Neural cell (in vitro differentiated cells): ENCODE results near the gene KYAT1. TPM values are rescaled to one million over a fixed set of nuclear protein-coding genes. Genes with fewer than 3 reads are reported as not detected.

Experiments
- H2AFZ ChIP-seq: fragments of 200-600, 300-800 bp; sonication (generic), shearing (Covaris generic); 2 replicates; pipeline ENCODE4 v1.6.0; 2014; ENCODE audit warnings: low read depth, mild to moderate bottlenecking, antibody characterized with exemption, low read length, moderate library complexity
- H3F3A ChIP-seq: fragments of 200-600 bp; shearing (Covaris generic); 2 replicates; pipeline ENCODE4 v1.6.1; 2016; ENCODE audit warnings: mild to moderate bottlenecking, moderate library complexity, mixed read lengths, antibody characterized with exemption, low read length; ENCODE audit not compliant: insufficient read depth, poor library complexity, severe bottlenecking
- H3K27ac ChIP-seq: fragments of 200-600, 300-800 bp; sonication (generic), shearing (Covaris generic); 2 replicates; pipeline ENCODE4 v1.5.1; 2014; ENCODE audit warnings: mild to moderate bottlenecking, low read length, moderate library complexity
- H3K27me3 ChIP-seq: fragments of 300-800, 200-600 bp; sonication (generic), shearing (Covaris generic); 2 replicates; pipeline ENCODE4 v1.6.0; 2014; ENCODE audit warnings: mild to moderate bottlenecking, low read depth, low read length, moderate library complexity; ENCODE audit not compliant: insufficient read depth
- H3K36me3 ChIP-seq: fragments of 300-800, 200-600 bp; sonication (generic), shearing (Covaris generic); 2 replicates; pipeline ENCODE4 v1.5.1; 2014; ENCODE audit warnings: mild to moderate bottlenecking, antibody characterized with exemption, low read length, moderate library complexity; ENCODE audit not compliant: insufficient read depth
- H3K4me2 ChIP-seq: fragments of 300-800, 200-600 bp; sonication (generic), shearing (Covaris generic); 2 replicates; pipeline ENCODE4 v1.6.0; 2014; ENCODE audit warnings: mild to moderate bottlenecking, low read length
- H3K4me3 ChIP-seq: fragments of 300-800, 200-600 bp; sonication (generic), shearing (Covaris generic); 2 replicates; pipeline ENCODE4 v1.5.1; 2014; ENCODE audit warnings: mild to moderate bottlenecking, low read length, moderate library complexity
- H3K79me2 ChIP-seq: fragments of 200-600 bp; shearing (Covaris generic); replicated peaks from 2 replicates; pipeline ENCODE4 v1.6.0; 2014; ENCODE audit warnings: mild to moderate bottlenecking, low read length, moderate library complexity; ENCODE audit not compliant: insufficient read depth
- H3K9ac ChIP-seq: fragments of 300-800, 200-600 bp; sonication (generic), shearing (Covaris generic); 2 replicates; pipeline ENCODE4 v1.6.1; 2016; ENCODE audit warnings: mild to moderate bottlenecking, low read length, mixed read lengths
- H3K9me2 ChIP-seq: fragments of 200-600 bp; shearing (Covaris generic); 2 replicates; pipeline ENCODE4 v1.6.1; 2016; ENCODE audit warnings: mild to moderate bottlenecking, low read length, mixed read lengths; ENCODE audit not compliant: insufficient read depth
- H3K9me3 ChIP-seq: fragments of 200-600, 300-800 bp; sonication (generic), shearing (Covaris generic); 2 replicates; pipeline ENCODE4 v1.6.1; 2016; ENCODE audit warnings: mild to moderate bottlenecking, mixed run types, low read length, moderate library complexity, mixed read lengths
- H4K20me1 ChIP-seq: fragments of 200-600 bp; shearing (Covaris generic); 2 replicates; pipeline ENCODE4 v1.6.1; 2016; ENCODE audit warnings: mild to moderate bottlenecking, mixed run types; ENCODE audit not compliant: insufficient read depth
- EP300 ChIP-seq: fragments of 450-650 bp; conservative IDR thresholded peaks from 2 replicates; pipeline ENCODE4 v1.6.1; 2014; ENCODE audit warnings: antibody characterized with exemption, mild to moderate bottlenecking, moderate library complexity; ENCODE audit not compliant: poor library complexity, severe bottlenecking
- EZH2 ChIP-seq: fragments of 200-600, 300-800 bp; shearing (Covaris generic), sonication (generic); IDR thresholded peaks from 2 replicates; pipeline ENCODE4 v1.6.1; 2014; ENCODE audit warnings: antibody characterized with exemption, low read length, borderline replicate concordance, mild to moderate bottlenecking; ENCODE audit not compliant: insufficient read depth, poor library complexity, severe bottlenecking
- MXI1 ChIP-seq: fragments of 450-650 bp; conservative IDR thresholded peaks from 2 replicates; pipeline ENCODE4 v1.6.1; 2014; ENCODE audit warnings: antibody characterized with exemption, mild to moderate bottlenecking; ENCODE audit not compliant: poor library complexity, severe bottlenecking
- POLR2AphosphoS5 ChIP-seq: IDR thresholded peaks from 2 replicates; pipeline ENCODE4 v1.6.1; 2012
- RAD21 ChIP-seq: fragments of 450-650 bp; conservative IDR thresholded peaks from 2 replicates; pipeline ENCODE4 v1.6.1; 2014; ENCODE audit warnings: antibody characterized with exemption, mild to moderate bottlenecking, moderate library complexity
- SMC3 ChIP-seq: fragments of 450-650 bp; conservative IDR thresholded peaks from 2 replicates; pipeline ENCODE4 v1.6.1; 2014; ENCODE audit warnings: antibody characterized with exemption, mild to moderate bottlenecking, moderate library complexity; ENCODE audit not compliant: poor library complexity
- TAF1 ChIP-seq: IDR thresholded peaks from 2 replicates; pipeline ENCODE4 v1.6.1; 2012; ENCODE audit warnings: low read depth
- polyA plus RNA-seq: library from polyadenylated mRNA; depleted of rRNA; stranded (reverse); fragments of >200 nt; gene quantifications from 2 replicates; pipeline ENCODE4 v1.2.3, GENCODE V29; 2014
- TF ChIP-seq, protein P1 (sequence below): fragments of 450-650 bp; IDR thresholded peaks from 2 replicates; pipeline ENCODE4 v1.5.1; 2014; ENCODE audit warnings: antibody characterized with exemption, mild to moderate bottlenecking, moderate library complexity; ENCODE audit not compliant: poor library complexity, severe bottlenecking
- TF ChIP-seq, protein P2 (sequence below): IDR thresholded peaks from 2 replicates; pipeline ENCODE4 v1.6.1; 2012; ENCODE audit warnings: borderline replicate concordance

Gene KYAT1
- polyA plus RNA-seq, 1 donor from 2014 or later: 22.6 TPM

DNA sequence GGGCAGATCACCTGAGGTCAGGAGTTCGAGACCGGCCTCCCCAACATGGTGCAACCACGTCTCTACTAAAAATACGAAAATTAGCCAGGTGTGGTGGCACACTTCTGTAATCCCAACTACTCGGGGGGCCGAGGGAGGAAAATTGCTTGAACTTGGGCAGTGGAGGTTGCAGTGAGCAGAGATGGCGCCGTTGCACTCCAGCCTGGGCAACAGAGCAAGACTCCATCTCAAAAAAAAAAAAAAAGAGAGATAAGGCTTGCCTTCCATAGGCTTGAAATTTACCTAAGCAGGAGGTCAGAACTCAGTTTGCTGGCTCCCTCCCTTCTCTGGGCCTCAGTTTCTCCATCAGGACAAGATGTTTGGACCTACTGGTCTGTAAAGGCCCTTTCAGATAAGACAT is 53.5 kb downstream of the KYAT1 start:
- Histone ChIP-seq H3K4me3 (peak overlapping the region; percentile 96), H3K27me3 (no peaks in the 10 kb centered on the region), H3K79me2 (no peaks in the 10 kb centered on the region), H3K9me2 (no peaks in the 10 kb centered on the region), H3K9ac (no peak overlapping the region), H3K9me3 (no peaks in the 10 kb centered on the region), H3K36me3 (no peaks in the 10 kb centered on the region), H3K4me2 (no peak overlapping the region), H2AFZ (no peak overlapping the region), H3K27ac (no peak overlapping the region), H4K20me1 (no peaks in the 10 kb centered on the region), H3F3A (no peaks in the 10 kb centered on the region)
- TF ChIP-seq SMC3: no peak
- TF ChIP-seq MXI1: no peak
- TF ChIP-seq, protein P1, sequence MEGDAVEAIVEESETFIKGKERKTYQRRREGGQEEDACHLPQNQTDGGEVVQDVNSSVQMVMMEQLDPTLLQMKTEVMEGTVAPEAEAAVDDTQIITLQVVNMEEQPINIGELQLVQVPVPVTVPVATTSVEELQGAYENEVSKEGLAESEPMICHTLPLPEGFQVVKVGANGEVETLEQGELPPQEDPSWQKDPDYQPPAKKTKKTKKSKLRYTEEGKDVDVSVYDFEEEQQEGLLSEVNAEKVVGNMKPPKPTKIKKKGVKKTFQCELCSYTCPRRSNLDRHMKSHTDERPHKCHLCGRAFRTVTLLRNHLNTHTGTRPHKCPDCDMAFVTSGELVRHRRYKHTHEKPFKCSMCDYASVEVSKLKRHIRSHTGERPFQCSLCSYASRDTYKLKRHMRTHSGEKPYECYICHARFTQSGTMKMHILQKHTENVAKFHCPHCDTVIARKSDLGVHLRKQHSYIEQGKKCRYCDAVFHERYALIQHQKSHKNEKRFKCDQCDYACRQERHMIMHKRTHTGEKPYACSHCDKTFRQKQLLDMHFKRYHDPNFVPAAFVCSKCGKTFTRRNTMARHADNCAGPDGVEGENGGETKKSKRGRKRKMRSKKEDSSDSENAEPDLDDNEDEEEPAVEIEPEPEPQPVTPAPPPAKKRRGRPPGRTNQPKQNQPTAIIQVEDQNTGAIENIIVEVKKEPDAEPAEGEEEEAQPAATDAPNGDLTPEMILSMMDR: no peak

- Histone ChIP-seq H2AFZ (no peak overlapping the region), H3F3A (no peaks in the 10 kb centered on the region), H3K27me3 (no peaks in the 10 kb centered on the region), H3K4me2 (no peak overlapping the region), H3K4me3 (no peak overlapping the region), H3K27ac (no peak overlapping the region), H3K79me2 (no peaks in the 10 kb centered on the region), H4K20me1 (no peaks in the 10 kb centered on the region), H3K36me3 (no peaks in the 10 kb centered on the region), H3K9me2 (no peaks in the 10 kb centered on the region), H3K9me3 (no peaks in the 10 kb centered on the region), H3K9ac (no peak overlapping the region)
- TF ChIP-seq, protein P1: no peak
- no peak for TF ChIP-seq TAF1
- TF ChIP-seq EP300: no peak
Observed at GRCh38 chr9:128825923-128826700, 55.6 kb downstream of the KYAT1 start.

DNA sequence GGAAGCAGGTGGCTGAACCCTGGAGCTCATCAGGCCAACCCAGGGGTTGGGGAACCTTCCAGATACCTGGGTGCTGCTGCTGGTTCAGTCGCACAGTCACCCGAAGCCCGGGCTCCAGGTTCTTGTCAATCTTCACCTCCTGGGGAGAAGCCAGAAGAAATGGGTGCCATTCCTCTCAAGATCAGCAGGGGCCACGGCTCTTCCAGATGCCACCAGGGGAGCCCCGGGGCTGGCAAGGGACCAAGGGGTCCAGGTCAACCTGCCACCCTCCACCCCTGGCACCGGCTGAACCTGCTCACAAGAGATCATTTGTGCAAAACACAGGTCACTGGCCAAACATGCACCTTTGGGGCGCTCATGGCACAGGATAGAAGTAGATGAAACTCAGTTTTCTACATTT is 56.8 kb downstream of the KYAT1 start:
- TF ChIP-seq EZH2: no peak
- TF ChIP-seq, protein P2, sequence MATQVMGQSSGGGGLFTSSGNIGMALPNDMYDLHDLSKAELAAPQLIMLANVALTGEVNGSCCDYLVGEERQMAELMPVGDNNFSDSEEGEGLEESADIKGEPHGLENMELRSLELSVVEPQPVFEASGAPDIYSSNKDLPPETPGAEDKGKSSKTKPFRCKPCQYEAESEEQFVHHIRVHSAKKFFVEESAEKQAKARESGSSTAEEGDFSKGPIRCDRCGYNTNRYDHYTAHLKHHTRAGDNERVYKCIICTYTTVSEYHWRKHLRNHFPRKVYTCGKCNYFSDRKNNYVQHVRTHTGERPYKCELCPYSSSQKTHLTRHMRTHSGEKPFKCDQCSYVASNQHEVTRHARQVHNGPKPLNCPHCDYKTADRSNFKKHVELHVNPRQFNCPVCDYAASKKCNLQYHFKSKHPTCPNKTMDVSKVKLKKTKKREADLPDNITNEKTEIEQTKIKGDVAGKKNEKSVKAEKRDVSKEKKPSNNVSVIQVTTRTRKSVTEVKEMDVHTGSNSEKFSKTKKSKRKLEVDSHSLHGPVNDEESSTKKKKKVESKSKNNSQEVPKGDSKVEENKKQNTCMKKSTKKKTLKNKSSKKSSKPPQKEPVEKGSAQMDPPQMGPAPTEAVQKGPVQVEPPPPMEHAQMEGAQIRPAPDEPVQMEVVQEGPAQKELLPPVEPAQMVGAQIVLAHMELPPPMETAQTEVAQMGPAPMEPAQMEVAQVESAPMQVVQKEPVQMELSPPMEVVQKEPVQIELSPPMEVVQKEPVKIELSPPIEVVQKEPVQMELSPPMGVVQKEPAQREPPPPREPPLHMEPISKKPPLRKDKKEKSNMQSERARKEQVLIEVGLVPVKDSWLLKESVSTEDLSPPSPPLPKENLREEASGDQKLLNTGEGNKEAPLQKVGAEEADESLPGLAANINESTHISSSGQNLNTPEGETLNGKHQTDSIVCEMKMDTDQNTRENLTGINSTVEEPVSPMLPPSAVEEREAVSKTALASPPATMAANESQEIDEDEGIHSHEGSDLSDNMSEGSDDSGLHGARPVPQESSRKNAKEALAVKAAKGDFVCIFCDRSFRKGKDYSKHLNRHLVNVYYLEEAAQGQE: no peak
- no peak for TF ChIP-seq EP300
- TF ChIP-seq RAD21: no peak
- no peak for TF ChIP-seq POLR2AphosphoS5
- no peak for TF ChIP-seq MXI1
- TF ChIP-seq SMC3: no peak
- H3K27me3 ChIP-seq: no peaks in the 10 kb centered on the region
- no peaks in the 10 kb centered on the region for H4K20me1 ChIP-seq
- H3K9ac ChIP-seq: no peak overlapping the region
- H3K4me2 ChIP-seq: no peak overlapping the region
- H3K36me3 ChIP-seq: no peaks in the 10 kb centered on the region
- H3K27ac ChIP-seq: no peak overlapping the region
- no peaks in the 10 kb centered on the region for H3K9me2 ChIP-seq
- no peaks in the 10 kb centered on the region for H3K9me3 ChIP-seq
- no peak overlapping the region for H3K4me3 ChIP-seq
- no peak overlapping the region for H2AFZ ChIP-seq
- H3F3A ChIP-seq: no peaks in the 10 kb centered on the region
- H3K79me2 ChIP-seq: no peaks in the 10 kb centered on the region
